H7 (cell line): ENCODE data around the gene CCL4. TPM values are rescaled to one million over a fixed set of nuclear protein-coding genes. Genes with fewer than 3 reads are reported as not detected.
"Not testable (repeated sequence)": the region's sequence is repeated elsewhere in the genome, so short reads cannot be mapped to it uniquely, and the experiment has no call there.

Source experiments
- DNase-seq: peaks from one replicate; pipeline ENCODE4 v3.0.0; 2012
- H3K27me3 ChIP-seq: 2 replicates; pipeline ENCODE4 v1.6.0; 2011; ENCODE audit warnings: mild to moderate bottlenecking, low read length; ENCODE audit not compliant: control insufficient read depth, insufficient read depth
- H3K36me3 ChIP-seq: replicated peaks from 2 replicates; pipeline ENCODE4 v1.5.1; 2011; ENCODE audit warnings: low read length; ENCODE audit not compliant: control insufficient read depth, insufficient read depth
- H3K4me3 ChIP-seq: 2 replicates; pipeline ENCODE4 v1.5.1; 2011; ENCODE audit warnings: low read depth, mild to moderate bottlenecking, control low read depth, low read length, moderate library complexity; ENCODE audit not compliant: insufficient read depth
- total RNA-seq: library from RNA; depleted of rRNA; stranded (reverse); fragments of >200 nt; shearing (Covaris generic); gene quantifications from 2 replicates; pipeline ENCODE4 v1.2.3, GENCODE V29; 2014

CCL4 gene
- total RNA-seq, 1 experiment from 2014 or later, result not detected

GRCh38 chr17:36081681-36082471 lies 21.8 kb upstream of the CCL4 start:
- DNase-seq, H3K4me3 ChIP-seq, H3K36me3 ChIP-seq, H3K27me3 ChIP-seq: not testable (repeated sequence)

- not testable (repeated sequence) for DNase-seq, H3K36me3 ChIP-seq, H3K4me3 ChIP-seq, H3K27me3 ChIP-seq
These were observed 21.0 kb upstream of the CCL4 start for GRCh38 chr17:36082482-36083120.

GRCh38 chr17:36083691-36084090 lies 19.9 kb upstream of the CCL4 start:
- DNase-seq, H3K4me3 ChIP-seq, H3K27me3 ChIP-seq, H3K36me3 ChIP-seq: not testable (repeated sequence)

GRCh38 chr17:36085765-36086164 lies 17.9 kb upstream of the CCL4 start:
- no peak overlapping the region for H3K4me3 ChIP-seq
- no peaks in the 10 kb centered on the region for H3K27me3 ChIP-seq
- no peaks in the 10 kb centered on the region for H3K36me3 ChIP-seq
- no peak for DNase-seq

GRCh38 chr17:36086791-36087190 lies 16.8 kb upstream of the CCL4 start:
- no peak for DNase-seq
- Histone ChIP-seq H3K4me3 (no peak overlapping the region), H3K27me3 (no peaks in the 10 kb centered on the region), H3K36me3 (no peaks in the 10 kb centered on the region)

GRCh38 chr17:36087471-36087870 lies 16.2 kb upstream of the CCL4 start:
- H3K27me3 ChIP-seq, H3K4me3 ChIP-seq, DNase-seq, H3K36me3 ChIP-seq: not testable (repeated sequence)

GRCh38 chr17:36087897-36088572 lies 15.6 kb upstream of the CCL4 start:
- H3K27me3 ChIP-seq, DNase-seq, H3K4me3 ChIP-seq, H3K36me3 ChIP-seq: not testable (repeated sequence)

- DNase-seq, result no peak
- Histone ChIP-seq H3K36me3 (no peaks in the 10 kb centered on the region), H3K4me3 (no peak overlapping the region), H3K27me3 (no peaks in the 10 kb centered on the region)
These were observed 14.8 kb upstream of the CCL4 start for GRCh38 chr17:36088670-36089338.

GRCh38 chr17:36089339-36089865 lies 14.2 kb upstream of the CCL4 start:
- no peak for DNase-seq
- Histone ChIP-seq H3K27me3 (no peaks in the 10 kb centered on the region), H3K36me3 (no peaks in the 10 kb centered on the region), H3K4me3 (no peak overlapping the region)

- no peak within 1 kb of the TSS for H3K4me3 ChIP-seq
- H3K27me3 ChIP-seq, result no peaks in the 10 kb centered on the region
- DNase-seq, result no peak
- H3K36me3 ChIP-seq, result no peaks in the 10 kb centered on the region
These were observed 13.5 kb upstream of the CCL4 start, which contains the start of gene CCL3 for GRCh38 chr17:36089888-36090836. TSS of gene CCL3 (minus strand) at chr17:36090143. CDS start at chr17:36090058, 85 bp downstream.

- Histone ChIP-seq H3K27me3 (no peaks in the 10 kb centered on the region), H3K4me3 (no peak overlapping the region), H3K36me3 (no peaks in the 10 kb centered on the region)
- DNase-seq, result no peak
These were observed 11.4 kb upstream of the CCL4 start for GRCh38 chr17:36092230-36092629.

GRCh38 chr17:36092715-36093114 lies 10.9 kb upstream of the CCL4 start:
- H3K36me3 ChIP-seq, DNase-seq, H3K4me3 ChIP-seq, H3K27me3 ChIP-seq: not testable (repeated sequence)

GRCh38 chr17:36094232-36094631 lies 9.4 kb upstream of the CCL4 start:
- H3K4me3 ChIP-seq, result no peak overlapping the region
- DNase-seq, result no peak
- no peaks in the 10 kb centered on the region for H3K36me3 ChIP-seq
- H3K27me3 ChIP-seq, result no peaks in the 10 kb centered on the region
